Activated CD4-positive, alpha-beta T cell treated with anti-CD3 and anti-CD28 coated beads for 24 hours (primary cell): ENCODE results near the gene PBRM1.
"Not testable (repeated sequence)": the region's sequence is repeated elsewhere in the genome, so short reads cannot be mapped to it uniquely, and the experiment has no call there.

Experiments used
- DNase-seq, 2 donors: peaks; one replicate each; pipeline ENCODE4 v3.0.0-alpha.2; 2020; ENCODE audit warnings: low read depth in 2 of 2

PBRM1 gene

DNA sequence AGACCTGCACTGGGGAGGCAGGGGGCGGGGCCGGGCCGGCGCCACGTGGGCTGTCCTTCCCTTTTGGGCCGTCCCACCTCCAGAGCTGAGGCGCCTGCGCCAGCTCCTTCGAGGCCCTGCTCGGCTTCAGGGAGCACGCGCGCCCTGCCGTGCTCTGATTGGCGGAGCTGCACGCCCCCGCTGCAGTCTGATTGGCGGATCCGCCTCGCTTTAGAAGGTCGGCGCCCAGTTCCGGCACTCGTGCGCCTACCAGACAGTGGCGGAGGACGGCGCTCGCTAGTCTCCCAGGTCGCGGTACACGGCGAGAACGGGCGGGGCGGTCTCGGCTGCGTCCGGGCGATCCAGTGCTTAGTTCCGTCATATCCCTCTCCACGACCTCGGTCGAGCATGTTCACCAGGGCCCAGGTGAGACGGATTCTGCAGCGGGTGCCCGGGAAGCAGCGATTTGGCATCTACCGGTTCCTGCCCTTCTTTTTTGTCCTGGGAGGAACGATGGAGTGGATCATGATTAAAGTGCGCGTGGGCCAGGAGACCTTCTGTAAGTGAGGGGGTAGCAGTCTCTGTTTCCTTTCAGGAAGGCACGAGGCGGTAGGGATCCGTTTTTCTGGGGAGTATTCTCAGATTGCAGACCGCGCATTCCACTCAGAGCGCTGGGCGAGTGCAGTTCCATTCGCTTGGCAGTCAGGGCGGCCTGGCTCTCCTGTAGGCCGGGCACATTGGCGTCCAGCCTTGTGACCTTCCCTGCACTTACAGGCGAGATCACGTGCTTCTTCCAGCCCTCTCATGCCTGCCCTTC lies 149.1 kb downstream of the PBRM1 start, which contains the start of gene UQCC5:
Gene UQCC5, plus strand, starts transcription at position 237 of the 796 bp plus-strand sequence. Its CDS starts 151 bp downstream, at position 388.
- DNase-seq, result peak; percentile 92 to 95

DNA sequence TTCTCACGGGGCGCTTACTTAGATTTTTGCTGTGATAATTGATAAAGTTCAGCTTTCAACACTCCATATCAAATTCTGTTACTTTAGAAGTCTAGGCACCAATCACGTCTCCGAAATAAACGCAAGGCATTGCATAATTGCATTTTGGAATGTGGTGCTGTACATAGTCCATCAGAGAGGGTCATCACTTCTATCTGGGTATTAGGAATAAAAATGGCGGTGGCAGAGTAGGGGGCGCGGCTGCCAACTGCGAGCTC lies 149.7 kb downstream of the PBRM1 start:
- DNase-seq, result no peak

DNA sequence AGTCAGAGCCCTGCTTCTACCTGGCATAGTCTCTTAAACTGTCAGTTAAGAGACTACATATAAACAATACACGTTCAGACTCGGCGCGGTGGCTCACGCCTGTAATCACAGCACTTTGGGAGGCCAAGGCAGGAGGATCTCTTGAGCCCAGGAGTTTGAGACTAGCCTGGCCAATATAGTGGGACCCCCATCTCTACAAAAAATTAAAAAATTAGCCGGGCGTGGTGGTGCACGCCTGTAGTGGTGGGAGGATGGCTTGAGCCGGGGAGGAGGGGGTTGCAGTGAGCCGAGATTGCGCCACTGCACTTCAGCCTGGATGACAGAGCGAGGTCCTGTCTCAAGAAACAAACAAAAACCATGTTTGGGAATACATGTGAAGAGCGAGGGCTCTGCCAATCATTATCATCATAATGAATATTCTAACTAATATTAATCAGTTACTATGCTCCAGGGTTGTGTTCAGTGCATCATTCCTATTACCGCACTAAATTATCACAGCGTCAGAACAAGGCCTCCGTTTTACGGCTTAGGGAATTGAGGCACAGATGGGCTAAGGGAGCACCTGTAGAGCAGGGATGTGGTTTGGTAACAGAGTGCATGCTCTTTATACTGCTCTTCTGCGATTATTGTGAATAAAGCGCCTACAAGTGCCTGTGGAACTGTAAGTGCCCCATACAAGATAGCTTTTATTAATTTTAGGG lies 150.2 kb downstream of the PBRM1 start:
- no peak for DNase-seq

DNA sequence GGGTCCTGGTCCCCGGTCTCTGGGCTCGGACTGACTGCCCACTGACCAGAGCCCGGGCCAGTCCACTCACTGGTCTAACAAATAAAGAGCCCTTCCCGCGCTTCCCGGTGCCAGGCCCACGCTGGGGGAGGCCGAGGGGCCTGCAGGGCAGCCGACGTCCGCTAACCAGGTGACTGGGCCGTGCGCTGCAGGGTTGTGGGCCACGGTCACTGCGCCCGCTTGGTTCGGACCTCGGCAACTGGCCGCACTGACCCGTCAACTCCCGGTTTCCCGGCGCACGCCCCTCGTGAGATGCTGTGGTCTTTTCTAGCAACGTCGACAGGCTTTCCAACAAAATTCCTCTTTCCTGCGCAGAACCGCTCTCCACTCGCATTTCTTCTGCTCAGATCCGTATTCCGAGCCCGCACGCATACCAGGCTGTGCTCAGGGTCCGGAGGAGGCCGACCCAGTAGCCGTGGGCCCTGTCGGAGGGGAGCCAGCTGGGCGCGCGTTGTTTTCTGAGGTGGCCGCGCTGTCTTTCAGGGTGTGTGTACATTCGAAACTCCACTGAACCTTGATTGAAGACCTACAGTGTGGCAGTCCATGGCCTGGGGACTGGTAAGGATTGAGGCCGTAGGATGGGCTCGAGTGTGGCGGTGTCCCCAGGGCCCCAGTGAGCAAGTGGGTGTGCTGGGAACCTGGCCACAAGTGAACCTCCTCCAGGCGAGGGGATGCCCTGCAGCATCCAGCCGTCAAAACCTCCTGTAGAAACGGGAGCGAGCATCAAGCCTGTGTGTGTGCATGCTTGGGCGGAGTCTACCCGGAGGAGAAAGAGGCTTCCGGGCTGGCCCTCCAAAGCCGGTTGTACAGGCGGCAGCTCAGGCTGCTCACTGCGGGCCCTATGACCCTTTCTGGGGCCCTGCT lies 151.2 kb downstream of the PBRM1 start:
- no peak for DNase-seq

DNA sequence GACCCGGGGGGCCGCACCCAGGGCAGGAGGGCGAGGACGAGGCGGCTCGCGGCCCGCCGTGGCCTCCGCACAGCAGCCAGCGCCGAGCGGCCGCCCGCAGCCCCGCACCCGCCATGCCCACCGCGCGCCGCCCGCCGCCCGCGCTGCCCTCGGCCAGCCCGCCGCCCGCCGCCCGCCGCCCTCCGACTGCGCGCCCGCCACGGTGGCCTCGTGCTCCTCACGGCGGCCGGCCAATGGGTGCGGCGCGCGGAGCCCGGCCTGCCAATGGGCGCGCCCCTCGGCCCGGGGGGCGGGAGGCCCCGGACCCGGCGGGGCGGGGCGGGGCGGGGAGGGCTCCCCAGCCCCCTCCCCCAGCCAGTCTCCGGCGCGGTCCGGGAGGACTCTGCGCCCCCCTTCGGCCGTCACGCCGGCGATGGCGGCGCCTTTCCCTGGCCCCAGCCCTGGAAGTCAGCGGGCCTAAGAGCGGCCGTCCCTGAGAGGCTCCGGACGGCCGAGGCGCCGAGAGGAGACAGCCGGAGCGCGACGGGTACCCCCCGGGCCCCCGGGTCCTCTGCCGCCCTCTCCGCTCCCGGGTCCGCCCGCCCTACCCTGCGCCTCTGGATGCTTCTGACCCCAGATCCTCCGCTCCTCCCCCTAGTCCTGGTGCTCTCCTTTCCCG lies 152.0 kb downstream of the PBRM1 start, which contains the start of gene NT5DC2:
Gene NT5DC2, minus strand, starts transcription at position 235 of the 658 bp plus-strand sequence. Its CDS starts 120 bp downstream, at position 115.
- DNase-seq, result peak; percentile 46 to 51

DNA sequence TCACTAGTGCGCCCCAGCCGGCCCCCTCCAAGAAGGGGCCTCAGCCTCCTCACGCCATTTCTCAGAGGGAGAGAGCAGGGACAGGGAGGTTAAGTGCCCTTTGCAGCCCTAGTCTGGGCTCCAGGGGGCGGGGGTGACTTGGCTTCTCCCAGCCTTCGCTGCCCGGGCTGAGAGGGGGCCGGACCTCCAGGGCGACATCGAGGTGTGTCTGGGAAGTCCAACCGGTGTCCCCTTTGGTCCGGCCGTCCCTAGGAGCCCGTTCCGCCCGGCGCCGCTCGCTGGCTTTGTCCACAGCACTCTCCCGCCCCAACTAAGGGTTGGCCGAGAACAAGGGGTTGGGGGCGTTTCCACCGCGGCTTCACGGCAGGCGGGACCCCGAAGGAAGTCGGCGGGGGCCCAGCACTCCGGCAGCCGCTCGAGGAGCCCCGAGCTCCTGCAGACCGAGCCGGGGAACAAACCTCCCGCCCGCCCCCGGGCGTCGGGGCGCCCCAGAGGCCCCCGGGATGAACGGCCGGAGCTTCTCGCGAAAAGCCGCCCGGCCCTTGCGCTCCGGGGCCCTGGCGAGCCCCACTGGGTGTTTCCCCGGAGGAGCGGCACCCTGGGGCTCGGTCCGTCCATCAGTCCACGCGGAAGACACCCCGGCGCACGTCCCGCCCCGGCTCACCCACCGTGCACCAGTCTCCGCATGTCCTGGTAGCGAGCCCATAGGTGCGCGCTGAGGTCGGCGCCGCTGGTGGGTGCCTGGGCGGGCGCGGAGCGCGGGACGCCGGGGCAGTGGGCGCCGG lies 152.7 kb downstream of the PBRM1 start:
- DNase-seq, result peak in 1 of 2 donors; percentile 15

DNA sequence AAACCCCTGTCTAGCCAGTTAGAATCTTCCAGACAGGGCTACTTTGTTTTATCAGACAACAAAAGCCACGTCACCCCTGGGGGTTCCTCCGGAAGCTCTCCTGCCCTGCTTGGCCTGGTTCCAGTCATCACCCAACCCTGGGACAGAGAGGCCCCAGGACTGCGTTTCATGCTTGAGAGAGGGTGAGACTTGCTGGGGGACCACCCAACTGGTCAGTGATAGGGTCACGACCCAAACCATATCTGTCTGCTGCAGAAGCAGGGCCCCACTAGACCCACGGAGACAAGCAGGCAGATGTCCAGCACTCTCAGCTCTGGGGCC lies 153.2 kb downstream of the PBRM1 start:
- DNase-seq, result no peak

DNA sequence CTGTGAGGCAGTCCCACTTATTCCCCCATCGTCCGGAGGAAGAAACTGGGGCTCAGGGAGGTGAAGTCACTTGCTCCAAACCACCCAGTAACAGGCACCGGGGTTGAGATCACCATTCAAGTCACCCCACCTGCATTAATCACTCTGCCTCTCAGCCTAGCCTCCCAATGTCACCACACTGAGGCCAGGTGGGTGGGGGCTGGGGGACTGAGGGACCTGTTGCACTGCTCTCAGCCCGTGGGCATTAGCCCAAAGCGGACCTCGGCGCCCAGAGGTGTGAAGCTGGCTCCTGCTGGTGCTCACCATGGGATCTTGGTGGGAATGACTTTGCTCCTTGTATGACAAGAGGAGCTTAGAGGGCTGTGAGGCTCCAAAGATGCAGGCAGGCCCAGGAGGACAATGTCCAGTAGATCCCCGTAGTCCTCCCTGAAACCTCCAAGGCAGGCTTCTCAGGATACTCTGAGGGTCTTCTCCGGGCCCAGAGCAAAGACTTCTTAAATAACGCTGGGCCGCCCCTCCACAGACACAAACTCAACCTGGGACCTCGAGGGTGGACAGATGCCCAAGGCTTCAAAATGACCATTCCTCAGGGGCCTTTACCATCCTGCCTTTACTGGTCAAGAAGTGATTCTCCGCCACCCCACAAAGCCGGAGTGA lies 153.7 kb downstream of the PBRM1 start:
- DNase-seq, result no peak

DNA sequence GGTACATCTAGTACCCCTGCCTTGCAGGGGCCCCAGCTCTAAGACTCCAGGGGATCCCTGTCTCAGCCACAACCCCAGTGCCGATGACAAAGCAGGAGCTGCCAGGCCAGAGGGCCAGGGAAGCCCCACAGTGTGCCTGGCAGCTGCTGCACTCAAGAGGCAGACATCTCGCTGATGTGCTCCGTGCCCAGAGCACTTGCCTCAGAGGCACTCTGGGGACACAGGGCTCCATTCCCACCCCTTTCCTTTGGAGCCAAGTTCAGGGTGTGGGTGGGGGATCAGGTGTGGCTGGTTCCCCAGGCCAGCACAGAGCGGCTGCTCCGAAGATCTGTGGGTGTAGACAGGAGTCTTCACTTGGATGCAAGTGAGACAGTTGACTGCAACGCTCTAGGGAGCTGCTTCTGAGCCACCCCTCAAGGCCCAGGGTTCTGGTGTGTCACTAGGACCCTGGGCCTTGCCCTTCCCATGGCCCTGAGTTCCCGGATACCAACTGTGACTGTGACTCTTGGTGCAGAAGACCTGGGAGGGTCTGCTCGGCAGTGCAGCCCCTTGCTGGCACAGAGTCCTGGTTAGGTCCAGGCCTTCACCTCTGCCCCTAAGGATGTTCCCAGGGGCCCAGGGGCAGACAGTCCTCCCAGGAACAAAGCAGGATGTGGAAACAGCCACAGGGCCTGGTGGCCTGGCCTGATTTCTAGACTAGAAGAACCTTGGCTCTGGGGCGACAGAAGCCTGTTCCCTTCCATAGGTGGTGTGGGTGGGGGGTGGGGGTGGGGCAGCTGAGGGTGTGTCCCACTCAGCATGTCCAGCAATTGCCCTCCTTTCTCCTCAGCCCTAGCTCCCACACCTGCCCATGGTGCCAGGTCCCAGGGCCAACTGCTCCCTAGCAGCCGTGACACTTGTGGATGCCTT lies 154.5 kb downstream of the PBRM1 start:
- no peak for DNase-seq

DNA sequence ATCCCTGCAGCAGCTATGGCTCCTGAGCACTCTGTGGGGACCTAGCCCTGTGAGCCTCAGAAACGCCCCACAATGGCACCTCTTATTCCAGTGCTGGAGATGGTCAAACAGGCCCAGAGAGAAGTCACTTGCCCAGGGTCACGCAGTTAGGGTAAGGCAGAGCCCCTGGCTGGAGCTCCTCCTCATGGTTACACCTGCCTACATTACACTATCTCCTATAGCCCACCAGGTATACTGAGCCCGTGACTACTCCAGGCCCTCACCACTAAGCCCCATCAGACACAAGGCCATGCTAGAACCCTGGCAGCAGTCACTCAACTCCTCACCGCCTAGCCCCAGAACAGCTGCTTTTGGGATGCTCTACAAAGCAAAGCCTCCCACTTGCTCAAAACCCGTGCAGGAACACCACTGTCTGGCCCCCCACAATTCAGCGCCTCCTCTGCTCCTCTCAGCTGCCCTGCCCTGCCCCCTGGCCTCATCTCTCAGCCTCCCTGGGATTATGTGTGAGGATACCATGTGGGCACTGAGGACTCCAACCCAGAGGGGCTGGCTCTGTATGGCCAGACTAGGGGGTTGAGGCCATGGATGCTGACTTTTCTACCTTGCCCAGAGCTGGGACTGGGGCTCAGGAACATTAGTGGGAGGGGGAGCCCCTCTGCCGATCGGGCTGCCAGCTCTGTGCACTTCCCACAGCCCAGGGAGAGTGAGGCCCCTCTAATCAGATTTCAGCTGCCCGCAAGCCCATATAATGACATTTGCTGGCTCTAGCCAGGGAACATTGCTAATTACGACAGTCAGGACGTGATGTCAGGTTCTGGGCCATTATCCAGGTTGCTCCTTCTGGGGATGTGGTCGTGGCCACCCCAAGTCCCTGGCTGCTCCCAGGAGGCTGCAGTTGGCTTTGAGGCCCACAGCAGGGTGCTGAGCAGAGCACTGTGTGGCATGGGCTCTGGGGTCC lies 156.1 kb downstream of the PBRM1 start:
- DNase-seq, result no peak

DNA sequence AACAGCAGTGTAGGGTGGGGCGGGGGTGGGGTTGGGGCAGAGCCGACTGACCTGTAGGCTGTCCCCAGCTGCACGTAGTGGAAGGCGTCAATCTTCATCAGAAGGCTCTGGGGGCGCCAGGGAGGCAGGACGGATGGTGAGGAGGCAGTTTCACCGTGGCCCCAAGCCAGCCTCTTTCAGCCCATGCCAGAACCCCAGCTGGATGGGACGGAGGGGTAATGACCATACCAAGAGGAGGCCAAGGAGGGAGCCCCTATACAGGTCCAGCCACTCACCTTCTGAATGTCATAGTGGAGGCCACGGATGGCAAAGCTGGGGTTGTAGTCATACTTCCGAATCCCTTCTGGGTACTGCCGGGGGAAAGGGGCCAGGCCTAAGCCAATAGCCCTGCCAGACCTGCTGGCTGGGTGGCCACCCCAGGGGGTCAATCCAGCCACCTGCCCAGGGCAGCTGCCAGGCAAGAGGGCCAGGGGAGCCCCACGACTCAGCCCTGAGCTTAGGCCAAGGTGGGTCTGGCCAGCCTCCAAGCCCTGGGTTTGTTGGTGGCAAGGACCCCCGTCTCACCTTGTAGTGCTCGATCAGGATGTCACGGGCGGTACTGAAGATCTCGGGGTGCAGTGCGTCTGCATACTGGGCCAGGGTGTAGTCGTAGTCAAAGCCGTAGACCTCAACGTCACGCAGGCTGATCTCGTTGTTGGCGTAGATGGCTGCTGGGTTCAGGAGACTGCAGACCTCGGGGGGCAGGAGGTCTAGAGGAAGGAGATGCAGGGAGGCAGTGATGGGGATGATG lies 156.9 kb downstream of the PBRM1 start:
- DNase-seq, result no peak

DNA sequence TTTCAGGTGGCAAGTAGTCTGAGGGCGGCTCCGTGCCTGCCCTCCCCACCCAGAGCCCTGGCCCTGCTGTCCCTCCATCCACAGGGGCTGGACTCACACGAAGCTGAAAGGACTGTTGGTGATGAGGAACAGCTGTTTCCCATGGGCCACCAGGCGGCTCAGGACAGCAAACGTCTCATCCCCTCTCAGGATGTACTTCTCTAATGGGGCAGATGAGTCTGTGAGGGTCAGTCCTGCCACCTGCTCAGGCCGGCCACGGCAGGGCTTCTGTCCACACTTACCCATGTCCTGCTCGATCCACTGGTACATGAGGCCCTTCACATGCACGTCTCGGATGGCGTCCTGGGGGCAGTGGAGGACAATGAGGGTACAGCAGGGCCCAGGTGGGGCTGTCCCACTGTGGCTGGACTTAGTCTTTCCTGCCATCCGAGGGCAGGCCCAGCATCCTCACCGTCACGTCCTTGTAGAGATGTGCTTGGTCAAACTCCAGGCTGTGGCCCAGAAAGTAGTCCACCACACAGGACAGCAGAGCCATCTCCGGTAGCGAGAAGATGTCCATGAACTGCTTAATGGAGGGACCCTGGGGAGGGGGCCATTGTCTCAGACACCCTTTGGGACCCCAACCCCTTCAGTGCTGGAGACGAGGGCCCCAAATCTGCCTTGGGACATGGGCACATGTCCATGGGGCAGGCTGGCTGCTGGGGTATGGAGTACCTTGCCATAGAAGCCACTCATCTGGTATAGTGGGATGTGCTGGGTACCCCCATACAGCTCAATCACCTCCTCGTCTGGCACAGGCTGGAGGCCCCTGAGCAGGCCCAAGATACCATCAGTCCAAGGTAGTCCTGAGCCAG lies 157.8 kb downstream of the PBRM1 start:
- DNase-seq, result no peak

DNA sequence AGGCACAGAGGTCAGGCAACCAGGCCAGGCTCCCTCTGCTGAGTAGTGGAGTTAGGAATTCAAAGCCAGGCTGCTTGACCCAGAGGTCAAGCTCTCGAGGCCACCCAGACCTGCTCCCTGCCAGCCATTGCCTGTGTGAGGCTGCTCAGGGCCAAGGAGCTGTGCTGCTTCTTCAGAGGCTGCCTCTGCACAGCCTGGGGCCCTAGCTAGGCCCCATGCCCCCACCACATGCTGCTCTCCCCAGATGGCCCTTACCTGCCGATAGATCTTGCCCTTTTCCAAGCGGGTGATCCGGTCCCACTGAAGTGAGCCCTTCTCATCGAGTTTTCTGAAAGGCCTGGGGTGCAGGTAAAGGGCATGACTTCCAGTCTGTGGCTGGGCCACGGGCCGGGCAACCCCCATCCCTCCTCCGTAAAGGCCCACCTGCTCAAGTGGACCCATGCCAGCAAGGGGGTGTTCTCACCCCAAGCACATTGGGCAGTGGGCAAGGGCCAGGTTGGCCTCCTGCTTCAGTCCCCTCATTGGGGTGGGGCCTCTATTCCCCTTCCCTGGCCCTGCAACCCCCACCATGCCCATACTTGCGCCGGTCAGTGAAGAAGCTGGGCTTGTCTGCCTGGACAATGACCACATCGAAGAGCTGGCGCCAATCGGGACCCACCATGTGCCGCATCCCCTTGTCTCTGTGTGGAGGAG lies 158.5 kb downstream of the PBRM1 start:
- no peak for DNase-seq

DNA sequence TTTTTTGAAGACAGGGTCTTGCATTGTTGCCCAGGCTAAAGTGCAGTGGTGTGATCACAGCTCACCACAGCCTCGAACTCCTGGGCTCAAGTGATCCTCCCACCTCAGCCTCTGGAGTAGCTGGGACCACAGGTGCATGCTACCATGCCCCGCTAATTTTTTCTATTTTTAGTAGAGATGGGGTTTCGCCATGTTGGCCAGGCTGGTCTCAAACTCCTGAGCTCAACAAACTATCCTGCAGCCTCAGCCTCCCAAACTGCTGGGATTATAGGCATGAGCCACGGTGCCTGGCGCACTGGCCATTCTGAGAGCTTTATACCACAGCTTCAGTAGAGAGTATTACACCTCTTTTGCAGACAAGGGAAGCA lies 159.1 kb downstream of the PBRM1 start:
- DNase-seq, result not testable (repeated sequence)

DNA sequence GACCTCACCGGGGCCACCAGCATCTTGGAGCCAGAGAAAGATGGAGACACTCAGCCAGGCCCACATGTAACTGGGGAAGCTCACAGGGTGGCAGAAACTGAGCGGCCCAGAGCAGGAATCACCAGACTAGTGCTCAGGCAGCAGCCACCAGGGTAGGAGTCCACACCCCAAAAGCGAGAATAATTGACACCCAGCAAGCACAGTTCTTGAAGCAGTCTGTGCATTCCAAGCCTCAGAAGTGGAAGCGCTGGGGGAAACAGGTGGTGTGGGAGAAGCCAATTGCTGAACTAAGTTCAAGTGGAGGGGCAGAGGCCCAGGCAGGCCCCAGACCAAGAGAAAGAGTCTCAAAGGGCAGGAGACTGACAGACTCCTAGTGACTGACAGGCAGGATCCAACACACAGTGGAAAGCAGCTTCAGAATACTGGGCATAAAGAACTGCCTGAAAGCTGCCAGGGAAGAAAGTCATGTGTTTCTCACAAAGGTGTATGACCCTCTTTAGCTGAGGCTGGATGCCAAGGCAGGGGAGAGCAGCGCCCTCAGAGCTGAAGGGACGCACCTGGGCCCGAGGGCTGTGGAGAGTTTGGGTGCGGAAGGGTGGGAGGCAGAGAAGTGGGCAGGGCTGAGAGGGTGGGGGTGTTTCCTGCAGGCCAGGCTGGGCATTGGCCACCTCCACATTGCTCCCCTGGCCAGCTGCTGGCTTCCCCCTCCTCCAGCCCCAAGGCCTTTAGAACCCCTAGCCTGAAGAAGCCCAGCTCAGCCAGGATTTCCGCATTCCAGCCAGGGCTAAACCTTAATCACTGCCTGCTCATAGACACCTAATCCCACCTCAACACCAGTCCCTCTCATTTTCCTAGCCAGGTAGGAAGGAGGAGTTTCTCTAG lies 159.8 kb downstream of the PBRM1 start:
- no peak for DNase-seq
